Aorta (tissue), 5 donors: Measurements from ENCODE around the gene PAFAH2. TPM values are rescaled to one million over a fixed set of nuclear protein-coding genes. Genes with fewer than 3 reads are reported as not detected.

Experiments
- ATAC-seq: fragments of 200-7000 bp; cut with Tn5 transposase; one replicate; pipeline ENCODE4 v1.9.1; 2022; ENCODE audit warnings: moderate library complexity; ENCODE audit not compliant: low FRiP score
- DNase-seq, 2 donors: peaks; one replicate each; pipeline ENCODE4 v3.0.0-alpha.2; 2020
- H3K27ac ChIP-seq, 2 donors: one replicate each; pipeline ENCODE4 v1.5.1; 2013; ENCODE audit warnings: low read length in 2 of 2, mild to moderate bottlenecking in 2 of 2, moderate library complexity in 2 of 2, control low read depth in 1 of 2, inconsistent platforms in 1 of 2, low read depth in 1 of 2
- H3K27me3 ChIP-seq, 2 donors: one replicate each; pipeline ENCODE4 v1.6.1; 2013; ENCODE audit warnings: control low read depth in 1 of 2, low read length in 1 of 2, mild to moderate bottlenecking in 1 of 2, moderate library complexity in 1 of 2; ENCODE audit not compliant: insufficient read depth in 2 of 2, control insufficient read depth in 1 of 2
- H3K36me3 ChIP-seq, 2 donors: one replicate each; pipeline ENCODE4 v1.6.1; 2013; ENCODE audit warnings: control low read depth in 1 of 2, low read length in 1 of 2, mild to moderate bottlenecking in 1 of 2; ENCODE audit not compliant: insufficient read depth in 2 of 2, control insufficient read depth in 1 of 2
- H3K4me1 ChIP-seq, 2 donors: one replicate each; pipeline ENCODE4 v1.6.1; 2013; ENCODE audit warnings: low read length in 2 of 2, control low read depth in 1 of 2, mild to moderate bottlenecking in 1 of 2, moderate library complexity in 1 of 2; ENCODE audit not compliant: insufficient read depth in 2 of 2, control insufficient read depth in 1 of 2
- H3K4me3 ChIP-seq, 2 donors: one replicate each; pipeline ENCODE4 v1.5.1; 2013; ENCODE audit warnings: low read length in 2 of 2, control low read depth in 1 of 2, mild to moderate bottlenecking in 1 of 2
- H3K9me3 ChIP-seq: one replicate; pipeline ENCODE4 v1.6.1; 2013; ENCODE audit warnings: mild to moderate bottlenecking, low read length; ENCODE audit not compliant: control insufficient read depth
- WGBS, 2 donors: extraction: QIAGEN DNeasy Blood & Tissue Kit; methylation state at CpG; one replicate each; pipeline ENCODE4 v1.1.7; 2013; 5-methylcytosine and 5-hydroxymethylcytosine counted together
- intact Hi-C, 2 donors: fragments of 100-400 bp; cut with DNase I; formaldehyde crosslinking; loops; one replicate each; pipeline versions ENCODE4 v1.14.2 to v1.15.0; 2022
- polyA plus RNA-seq, 2 donors: library from polyadenylated mRNA; stranded (reverse); fragments of 200-250 nt; gene quantifications; one replicate each; pipeline ENCODE4 v1.2.3, GENCODE V29; 2013
- total RNA-seq, 2 donors: library from RNA; stranded (reverse); fragmentation: NEBNext Ultra II Directional; extraction: Animal tissue kit (Norgen Biotek cat#: 25700); gene quantifications; one replicate each; pipeline ENCODE4 v1.2.1, GENCODE V29; 2021
- donor health status: healthy with polysubstance abuse.
- donor health status: Bipolar disorder and iron deficiency.
- donor health status: DM: no; HTN: no; CAD: no.
- donor health status: DM: no; HTN: no; CAD: no.
- donor health status: DM: yes; HTN: yes; CAD: no.

Gene PAFAH2
- total and polyA plus RNA-seq, 4 donors: 3.7 to 6.4 (median 4.8) TPM

DNA sequence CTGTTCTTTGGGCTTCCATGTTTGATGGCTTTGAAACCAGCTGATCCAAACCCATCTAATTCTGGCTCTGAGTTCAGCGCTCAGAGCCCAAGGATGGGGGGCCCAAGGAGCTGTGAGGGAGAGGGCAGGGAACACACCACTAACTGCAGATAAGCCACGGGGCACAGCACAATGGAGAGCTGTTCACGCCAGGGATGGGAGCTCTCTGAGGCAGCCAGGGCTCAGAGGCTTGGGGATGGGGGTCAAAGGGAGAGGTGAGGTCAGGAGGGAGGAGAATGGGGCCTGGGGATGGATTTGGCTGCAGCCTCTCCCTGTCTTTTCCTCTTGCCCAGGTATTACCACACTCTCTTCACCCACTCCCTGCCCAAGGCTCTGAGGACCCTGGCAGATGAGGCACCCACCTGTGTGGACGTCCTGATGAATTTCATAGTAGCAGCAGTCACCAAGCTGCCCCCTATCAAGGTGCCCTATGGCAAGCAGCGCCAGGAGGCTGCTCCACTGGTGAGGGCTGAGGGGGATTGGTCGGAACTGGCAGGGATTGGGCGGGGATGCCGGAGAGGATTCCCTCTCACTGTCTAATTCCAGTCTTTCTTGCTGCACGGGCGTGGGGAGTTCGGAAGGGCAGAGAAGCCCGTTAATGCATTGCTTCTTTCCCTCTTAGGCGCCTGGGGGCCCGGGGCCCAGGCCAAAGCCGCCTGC is 36.8 kb upstream of the PAFAH2 start:
- H3K27me3 ChIP-seq: no peaks in the 10 kb centered on the region
- H3K9me3 ChIP-seq: no peaks in the 10 kb centered on the region
- H3K4me3 ChIP-seq: peak overlapping the region; percentile 2 to 71
- no peaks in the 10 kb centered on the region for H3K4me1 ChIP-seq
- WGBS, 2 donors: 13 to 14% methylated on average over 15 of the region's 15 CpGs
- intact Hi-C loops: loop anchor here (5.0 kb wide), 3 partner anchors 68 to 128 kb away; no protein-coding TSS in a partner anchor
- no peak overlapping the region for H3K27ac ChIP-seq
- no peaks in the 10 kb centered on the region for H3K36me3 ChIP-seq
- DNase-seq (no peak), ATAC-seq (no peak)

- Histone ChIP-seq H3K4me3 (no peak overlapping the region), H3K9me3 (no peaks in the 10 kb centered on the region), H3K4me1 (no peaks in the 10 kb centered on the region), H3K27ac (no peak overlapping the region), H3K27me3 (no peaks in the 10 kb centered on the region), H3K36me3 (no peaks in the 10 kb centered on the region)
- intact Hi-C loops: no loop called here
- ATAC-seq: no peak
- no peak for DNase-seq
- WGBS, 2 donors: 90 to 91% methylated on average over 12 of the region's 12 CpGs
These were observed 34.9 kb upstream of the PAFAH2 start for GRCh38 chr1:26032656-26033357.

GRCh38 chr1:26031611-26032220 is 33.9 kb upstream of the PAFAH2 start:
- H3K27me3 ChIP-seq: no peaks in the 10 kb centered on the region
- DNase-seq: no peak
- intact Hi-C loops: no loop called here
- H3K4me1 ChIP-seq: no peaks in the 10 kb centered on the region
- no peak overlapping the region for H3K27ac ChIP-seq
- 77 to 81% methylated on average over 3 of the region's 3 CpGs for WGBS, 2 donors
- no peaks in the 10 kb centered on the region for H3K9me3 ChIP-seq
- H3K36me3 ChIP-seq: no peaks in the 10 kb centered on the region
- no peak overlapping the region for H3K4me3 ChIP-seq
- no peak for ATAC-seq

- ATAC-seq: no peak
- 91 to 93% methylated on average over 4 of the region's 4 CpGs for WGBS, 2 donors
- H3K27me3 ChIP-seq: no peaks in the 10 kb centered on the region
- no peak for DNase-seq
- no peak overlapping the region for H3K27ac ChIP-seq
- H3K9me3 ChIP-seq: no peaks in the 10 kb centered on the region
- intact Hi-C loops: no loop called here
- H3K4me1 ChIP-seq: no peaks in the 10 kb centered on the region
- no peak overlapping the region for H3K4me3 ChIP-seq
- H3K36me3 ChIP-seq: no peaks in the 10 kb centered on the region
These were observed 33.3 kb upstream of the PAFAH2 start for GRCh38 chr1:26031196-26031595.

- Histone ChIP-seq H3K9me3 (no peaks in the 10 kb centered on the region), H3K27ac (no peak overlapping the region), H3K27me3 (no peaks in the 10 kb centered on the region), H3K36me3 (no peaks in the 10 kb centered on the region), H3K4me1 (no peaks in the 10 kb centered on the region), H3K4me3 (no peak overlapping the region)
- ATAC-seq (no peak), DNase-seq (no peak)
- intact Hi-C loops: no loop called here
- WGBS, 2 donors: 94 to 95% methylated on average over 7 of the region's 7 CpGs
These were observed 32.1 kb upstream of the PAFAH2 start for GRCh38 chr1:26029864-26030481.

GRCh38 chr1:26029054-26029863 is 31.4 kb upstream of the PAFAH2 start:
- H3K36me3 ChIP-seq: no peaks in the 10 kb centered on the region
- WGBS, 2 donors: 86 to 87% methylated on average over 14 to 15 of the region's 15 CpGs
- H3K4me1 ChIP-seq: no peaks in the 10 kb centered on the region
- no peaks in the 10 kb centered on the region for H3K9me3 ChIP-seq
- no peak for ATAC-seq
- intact Hi-C loops: no loop called here
- H3K4me3 ChIP-seq: no peak overlapping the region
- H3K27me3 ChIP-seq: no peaks in the 10 kb centered on the region
- DNase-seq: no peak
- no peak overlapping the region for H3K27ac ChIP-seq

DNA sequence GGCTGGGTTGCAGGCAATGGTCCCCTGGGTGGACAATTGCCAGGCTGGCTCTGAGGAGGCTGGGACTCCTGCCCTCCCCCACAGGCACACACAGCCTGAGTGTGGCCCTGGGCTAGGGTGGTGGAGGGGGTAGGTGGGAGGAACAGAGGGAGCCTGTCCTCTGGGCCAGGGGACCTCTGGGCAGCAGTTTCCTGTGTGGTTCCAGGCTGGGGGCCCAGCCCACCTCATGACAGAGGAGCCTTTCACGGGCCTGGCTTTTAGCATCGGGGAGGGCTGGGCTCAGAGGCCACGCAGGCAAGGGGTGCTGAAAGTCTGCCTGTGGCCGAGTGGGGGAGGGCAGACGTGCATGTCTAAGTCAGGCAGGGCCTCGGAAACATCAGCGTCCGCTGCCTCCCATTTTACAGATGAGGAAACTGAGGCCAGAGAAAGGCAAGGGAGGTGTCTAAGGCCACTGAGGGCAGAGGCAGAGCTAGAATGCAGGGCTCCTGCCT is 30.7 kb upstream of the PAFAH2 start:
- ATAC-seq: no peak
- 76 to 78% methylated on average over 8 of the region's 8 CpGs for WGBS, 2 donors
- H3K9me3 ChIP-seq: no peaks in the 10 kb centered on the region
- H3K27ac ChIP-seq: no peak overlapping the region
- H3K4me1 ChIP-seq: no peaks in the 10 kb centered on the region
- H3K27me3 ChIP-seq: no peaks in the 10 kb centered on the region
- no peaks in the 10 kb centered on the region for H3K36me3 ChIP-seq
- intact Hi-C loops: no loop called here
- H3K4me3 ChIP-seq: no peak overlapping the region
- no peak for DNase-seq
